Measurements from ENCODE around the gene TAF1D. TPM values are rescaled to one million over a fixed set of nuclear protein-coding genes. Genes with fewer than 3 reads are reported as not detected.

TAF1D gene
- total RNA-seq, 1 donor from 2014 or later: 83.2 TPM

GRCh38 chr11:93717501-93717900 is 23.8 kb downstream of the TAF1D start:
- peaks cover 14% of the 10 kb centered on the region for H3K36me3 ChIP-seq
- no peaks in the 10 kb centered on the region for H3K9me3 ChIP-seq
- no peak overlapping the region for H3K27ac ChIP-seq
- no peak for DNase-seq
- TF ChIP-seq CTCF (IDR thresholded peaks at IDR 0.05): no peak
- no peak overlapping the region for H3K4me3 ChIP-seq
- intact Hi-C loops (cut with DNase I): no loop called here
- H3K27me3 ChIP-seq (ENCODE audit: low read depth): no peaks in the 10 kb centered on the region
- H3K4me1 ChIP-seq: no peaks in the 10 kb centered on the region
- no peak for ATAC-seq

- ATAC-seq (no peak), DNase-seq (no peak)
- Histone ChIP-seq H3K4me1 (no peaks in the 10 kb centered on the region), H3K27me3 (ENCODE audit: low read depth) (no peaks in the 10 kb centered on the region), H3K27ac (no peak overlapping the region), H3K4me3 (no peak overlapping the region), H3K36me3 (peaks cover 14% of the 10 kb centered on the region), H3K9me3 (no peaks in the 10 kb centered on the region)
- TF ChIP-seq CTCF (IDR thresholded peaks at IDR 0.05): no peak
- intact Hi-C loops (cut with DNase I): no loop called here
Observed at GRCh38 chr11:93715797-93716396, 25.4 kb downstream of the TAF1D start.

GRCh38 chr11:93712678-93713077 is 28.6 kb downstream of the TAF1D start:
- Histone ChIP-seq H3K4me1 (no peaks in the 10 kb centered on the region), H3K4me3 (no peak overlapping the region), H3K27ac (no peak overlapping the region), H3K9me3 (peaks cover 19% of the 10 kb centered on the region), H3K27me3 (ENCODE audit: low read depth) (no peaks in the 10 kb centered on the region), H3K36me3 (peaks cover 22% of the 10 kb centered on the region)
- DNase-seq (no peak), ATAC-seq (no peak)
- TF ChIP-seq CTCF (IDR thresholded peaks at IDR 0.05): no peak
- intact Hi-C loops (cut with DNase I): no loop called here

- H3K36me3 ChIP-seq: peaks cover 40% of the 10 kb centered on the region
- H3K4me3 ChIP-seq: no peak overlapping the region
- no peaks in the 10 kb centered on the region for H3K27me3 ChIP-seq (ENCODE audit: low read depth)
- intact Hi-C loops (cut with DNase I): no loop called here
- peaks cover 19% of the 10 kb centered on the region for H3K9me3 ChIP-seq
- DNase-seq: no peak
- no peak for TF ChIP-seq CTCF (IDR thresholded peaks at IDR 0.05)
- no peak overlapping the region for H3K27ac ChIP-seq
- no peak for ATAC-seq
- H3K4me1 ChIP-seq: no peaks in the 10 kb centered on the region
Observed at GRCh38 chr11:93710239-93710638, 31.1 kb downstream of the TAF1D start.

- intact Hi-C loops (cut with DNase I): no loop called here
- H3K27me3 ChIP-seq (ENCODE audit: low read depth): no peaks in the 10 kb centered on the region
- no peak overlapping the region for H3K27ac ChIP-seq
- no peaks in the 10 kb centered on the region for H3K4me1 ChIP-seq
- H3K4me3 ChIP-seq: no peak overlapping the region
- no peak for TF ChIP-seq CTCF (IDR thresholded peaks at IDR 0.05)
- peaks cover 73% of the 10 kb centered on the region for H3K36me3 ChIP-seq
- ATAC-seq: no peak
- H3K9me3 ChIP-seq: peaks cover 6% of the 10 kb centered on the region
- no peak for DNase-seq
Observed at GRCh38 chr11:93704237-93704636, 37.1 kb downstream of the TAF1D start.
